Gastroesophageal sphincter (tissue), 4 donors: Measurements from ENCODE around the gene INCA1. TPM values are rescaled to one million over a fixed set of nuclear protein-coding genes. Genes with fewer than 3 reads are reported as not detected.

Experiments used
- ATAC-seq: fragments of 150-250 bp; one replicate; pipeline ENCODE4 v1.9.1; 2016; ENCODE audit warnings: mild to moderate bottlenecking, moderate library complexity
- H3K27ac ChIP-seq, 4 donors: fragments of 200-600 bp; sonication (generic) in 3 of 4; 1 replicate in 3 of 4; 2 replicates in 1 of 4; pipeline ENCODE4 v1.5.1; 2016 to 2019
- H3K27me3 ChIP-seq: fragments of 200-600 bp; sonication (generic); one replicate; pipeline ENCODE4 v1.5.1; 2019
- H3K36me3 ChIP-seq, 2 donors: fragments of 200-600 bp; sonication (generic); one replicate each; pipeline ENCODE4 v1.5.1; 2019; ENCODE audit warnings: control low read depth in 1 of 2
- H3K4me1 ChIP-seq, 3 donors: fragments of 200-600 bp; sonication (generic); 1 replicate in 2 of 3; 2 replicates in 1 of 3; pipeline ENCODE4 v1.5.1; 2016 to 2019; ENCODE audit warnings: control low read depth in 2 of 3
- H3K4me3 ChIP-seq, 2 donors: fragments of 200-600 bp; sonication (generic); one replicate each; pipeline ENCODE4 v1.5.1; 2019; ENCODE audit warnings: mild to moderate bottlenecking in 1 of 2, moderate library complexity in 1 of 2
- H3K9me3 ChIP-seq, 3 donors: fragments of 200-600 bp; sonication (generic); one replicate each; pipeline ENCODE4 v1.5.1; 2017 to 2019; ENCODE audit warnings: control low read depth in 2 of 3
- EP300 ChIP-seq: sonication (generic); formaldehyde crosslinking; IDR thresholded peaks from one replicate; pipeline ENCODE4 v1.6.1; 2017; ENCODE audit warnings: antibody characterized with exemption, mild to moderate bottlenecking
- POLR2A ChIP-seq, 2 donors: fragments of 450-650 bp; IDR thresholded peaks; one replicate each; pipeline ENCODE4 v1.6.1; 2017; ENCODE audit warnings: antibody characterized with exemption in 2 of 2, mild to moderate bottlenecking in 2 of 2, moderate library complexity in 1 of 2
- POLR2AphosphoS5 ChIP-seq: sonication (generic); formaldehyde crosslinking; IDR thresholded peaks from one replicate; pipeline ENCODE4 v1.6.1; 2017; ENCODE audit warnings: antibody characterized with exemption
- WGBS, 2 donors: methylation state at CpG; one replicate each; pipeline ENCODE4 v1.1.5; 2018; ENCODE audit warnings: low coverage in 1 of 2; 5-methylcytosine and 5-hydroxymethylcytosine counted together
- total RNA-seq, 4 donors: library from RNA; depleted of rRNA; stranded (reverse); fragments of >200 nt; gene quantifications; one replicate each; pipeline ENCODE4 v1.1.0, GENCODE V29; 2016
- TF ChIP-seq, protein P1 (sequence below), 4 experiments: fragments of 200-600 bp in 2 of 4; fragments of 450-650 bp in 2 of 4; sonication (generic) in 1 of 4; IDR thresholded peaks; one replicate each; pipeline ENCODE4 v1.5.1; 2017 to 2019; ENCODE audit warnings: antibody characterized with exemption in 4 of 4, mild to moderate bottlenecking in 2 of 4, moderate library complexity in 2 of 4

Gene INCA1, protein sequence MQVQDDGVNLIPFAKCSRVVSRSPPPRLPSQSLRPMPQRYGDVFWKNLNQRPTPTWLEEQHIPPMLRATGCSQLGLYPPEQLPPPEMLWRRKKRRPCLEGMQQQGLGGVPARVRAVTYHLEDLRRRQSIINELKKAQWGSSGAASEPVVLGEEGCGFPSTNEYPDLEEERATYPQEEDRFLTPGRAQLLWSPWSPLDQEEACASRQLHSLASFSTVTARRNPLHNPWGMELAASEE
- total RNA-seq: 1 to 10 TPM in 2 of 4 donors, under 1 TPM in 1, not detected in 1; 0.93 to 4.4 (median 3.8) TPM

GRCh38 chr17:4997302-4998026, at the start of gene INCA1, which contains the start of gene KIF1C:
Gene INCA1 (minus strand): TSS chr17:4997522. CDS start chr17:4994437, 3,085 bp downstream.
Gene KIF1C (plus strand): TSS chr17:4997950. CDS start chr17:5000247, 2,297 bp downstream.
- no peaks in the 10 kb centered on the region for H3K9me3 ChIP-seq
- peak; percentile 95 for ATAC-seq
- peak within 1 kb of the TSS; percentile 92 to 98 (median 94) for H3K27ac ChIP-seq
- H3K4me1 ChIP-seq: peaks cover 0 to 42% (median 24%) of the 10 kb centered on the region in 3 donors
- peak within 1 kb of the TSS; percentile 57 to 84 for H3K4me3 ChIP-seq
- no CpG with 5 or more reads among the region's 93 CpGs for WGBS, 2 donors
- H3K27me3 ChIP-seq: no peaks in the 10 kb centered on the region
- TF ChIP-seq, protein P1, sequence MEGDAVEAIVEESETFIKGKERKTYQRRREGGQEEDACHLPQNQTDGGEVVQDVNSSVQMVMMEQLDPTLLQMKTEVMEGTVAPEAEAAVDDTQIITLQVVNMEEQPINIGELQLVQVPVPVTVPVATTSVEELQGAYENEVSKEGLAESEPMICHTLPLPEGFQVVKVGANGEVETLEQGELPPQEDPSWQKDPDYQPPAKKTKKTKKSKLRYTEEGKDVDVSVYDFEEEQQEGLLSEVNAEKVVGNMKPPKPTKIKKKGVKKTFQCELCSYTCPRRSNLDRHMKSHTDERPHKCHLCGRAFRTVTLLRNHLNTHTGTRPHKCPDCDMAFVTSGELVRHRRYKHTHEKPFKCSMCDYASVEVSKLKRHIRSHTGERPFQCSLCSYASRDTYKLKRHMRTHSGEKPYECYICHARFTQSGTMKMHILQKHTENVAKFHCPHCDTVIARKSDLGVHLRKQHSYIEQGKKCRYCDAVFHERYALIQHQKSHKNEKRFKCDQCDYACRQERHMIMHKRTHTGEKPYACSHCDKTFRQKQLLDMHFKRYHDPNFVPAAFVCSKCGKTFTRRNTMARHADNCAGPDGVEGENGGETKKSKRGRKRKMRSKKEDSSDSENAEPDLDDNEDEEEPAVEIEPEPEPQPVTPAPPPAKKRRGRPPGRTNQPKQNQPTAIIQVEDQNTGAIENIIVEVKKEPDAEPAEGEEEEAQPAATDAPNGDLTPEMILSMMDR (IDR thresholded peaks at IDR 0.05): peak in 2 of 4 experiments; percentile 56 to 62
- TF ChIP-seq POLR2AphosphoS5 (peak; percentile 84), POLR2A (IDR thresholded peaks at IDR 0.05) (peak; percentile 84 to 85), EP300 (no peak)
- peaks cover 0 to 19% of the 10 kb centered on the region in 2 donors for H3K36me3 ChIP-seq

DNA sequence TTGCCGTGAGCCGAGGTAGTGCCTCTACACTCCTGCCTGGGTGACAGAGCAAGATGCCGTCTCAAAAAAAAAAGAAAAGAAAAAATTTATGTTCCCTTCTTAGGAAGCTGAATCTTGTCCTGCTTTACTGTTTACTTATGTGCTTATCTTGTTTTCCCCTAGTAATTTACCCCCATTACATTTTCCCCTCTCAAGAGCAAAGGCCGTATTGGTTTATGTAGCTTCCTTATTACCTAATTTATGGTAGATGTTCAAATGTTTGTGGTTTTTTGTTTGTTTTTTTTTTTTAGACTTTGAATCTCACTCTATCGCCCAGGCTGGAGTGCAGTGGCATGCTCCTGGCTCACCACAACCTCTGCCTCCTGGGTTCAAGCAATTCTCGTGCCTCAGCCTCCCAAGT, 48.2 kb upstream of the INCA1 start:
- Histone ChIP-seq H3K9me3 (no peaks in the 10 kb centered on the region), H3K27me3 (no peaks in the 10 kb centered on the region), H3K36me3 (no peaks in the 10 kb centered on the region), H3K4me1 (peaks cover 0 to 9% (median 3%) of the 10 kb centered on the region in 3 donors), H3K27ac (no peak overlapping the region), H3K4me3 (no peak overlapping the region)
- TF ChIP-seq, protein P1 (IDR thresholded peaks at IDR 0.05): no peak
- TF ChIP-seq EP300 (no peak), POLR2A (IDR thresholded peaks at IDR 0.05) (no peak), POLR2AphosphoS5 (no peak)
- 80% methylated on average over 2 to 6 of the region's 6 CpGs for WGBS, 2 donors
- no peak for ATAC-seq

DNA sequence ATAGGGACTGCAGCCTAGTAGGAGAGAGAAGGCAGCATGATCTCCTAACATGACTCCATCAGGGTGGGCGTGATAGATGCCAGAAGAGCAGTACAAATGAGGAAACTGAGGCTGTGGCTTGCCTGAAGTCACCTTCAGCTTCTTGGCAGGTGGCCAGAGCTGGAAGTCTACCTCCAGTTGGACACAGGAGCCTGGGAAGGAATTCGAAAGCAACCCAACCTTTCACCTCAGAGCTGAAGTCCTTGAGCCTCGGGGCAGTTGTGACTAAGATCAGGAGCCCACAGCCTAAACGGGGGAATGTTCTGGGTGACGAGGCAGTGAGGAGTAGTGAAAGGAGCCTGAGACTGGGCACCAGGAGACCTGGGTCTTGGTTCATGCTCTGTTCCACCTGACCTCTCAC, 47.3 kb upstream of the INCA1 start:
- H3K27ac ChIP-seq: no peak overlapping the region
- WGBS, 2 donors: 88 to 91% methylated on average over 3 to 4 of the region's 5 CpGs
- TF ChIP-seq, protein P1 (IDR thresholded peaks at IDR 0.05): no peak
- TF ChIP-seq POLR2A (IDR thresholded peaks at IDR 0.05) (no peak), POLR2AphosphoS5 (no peak), EP300 (no peak)
- ATAC-seq: no peak
- no peak overlapping the region for H3K4me3 ChIP-seq
- peaks cover 0 to 3% (median 2%) of the 10 kb centered on the region in 3 donors for H3K4me1 ChIP-seq
- no peaks in the 10 kb centered on the region for H3K9me3 ChIP-seq
- H3K27me3 ChIP-seq: no peaks in the 10 kb centered on the region
- H3K36me3 ChIP-seq: no peaks in the 10 kb centered on the region

GRCh38 chr17:5043524-5043923, 46.2 kb upstream of the INCA1 start:
- TF ChIP-seq POLR2A (IDR thresholded peaks at IDR 0.05): no peak
- TF ChIP-seq POLR2AphosphoS5: no peak
- no peak for TF ChIP-seq EP300
- TF ChIP-seq, protein P1 (IDR thresholded peaks at IDR 0.05): no peak
- Histone ChIP-seq H3K4me1 (no peaks in the 10 kb centered on the region), H3K27me3 (no peaks in the 10 kb centered on the region), H3K9me3 (no peaks in the 10 kb centered on the region), H3K4me3 (no peak overlapping the region), H3K27ac (no peak overlapping the region), H3K36me3 (no peaks in the 10 kb centered on the region)
- ATAC-seq: no peak
- WGBS, 2 donors: 80 to 100% methylated on average over 1 of the region's 1 CpG
